CD4-positive, alpha-beta T cell treated with Interleukin-15 for 4 hours (primary cell): Measurements from ENCODE around the gene USHBP1.

Experiments
- DNase-seq: peaks from one replicate; pipeline ENCODE4 v3.0.0-alpha.2; 2020; ENCODE audit warnings: low spot score

Gene USHBP1

DNA sequence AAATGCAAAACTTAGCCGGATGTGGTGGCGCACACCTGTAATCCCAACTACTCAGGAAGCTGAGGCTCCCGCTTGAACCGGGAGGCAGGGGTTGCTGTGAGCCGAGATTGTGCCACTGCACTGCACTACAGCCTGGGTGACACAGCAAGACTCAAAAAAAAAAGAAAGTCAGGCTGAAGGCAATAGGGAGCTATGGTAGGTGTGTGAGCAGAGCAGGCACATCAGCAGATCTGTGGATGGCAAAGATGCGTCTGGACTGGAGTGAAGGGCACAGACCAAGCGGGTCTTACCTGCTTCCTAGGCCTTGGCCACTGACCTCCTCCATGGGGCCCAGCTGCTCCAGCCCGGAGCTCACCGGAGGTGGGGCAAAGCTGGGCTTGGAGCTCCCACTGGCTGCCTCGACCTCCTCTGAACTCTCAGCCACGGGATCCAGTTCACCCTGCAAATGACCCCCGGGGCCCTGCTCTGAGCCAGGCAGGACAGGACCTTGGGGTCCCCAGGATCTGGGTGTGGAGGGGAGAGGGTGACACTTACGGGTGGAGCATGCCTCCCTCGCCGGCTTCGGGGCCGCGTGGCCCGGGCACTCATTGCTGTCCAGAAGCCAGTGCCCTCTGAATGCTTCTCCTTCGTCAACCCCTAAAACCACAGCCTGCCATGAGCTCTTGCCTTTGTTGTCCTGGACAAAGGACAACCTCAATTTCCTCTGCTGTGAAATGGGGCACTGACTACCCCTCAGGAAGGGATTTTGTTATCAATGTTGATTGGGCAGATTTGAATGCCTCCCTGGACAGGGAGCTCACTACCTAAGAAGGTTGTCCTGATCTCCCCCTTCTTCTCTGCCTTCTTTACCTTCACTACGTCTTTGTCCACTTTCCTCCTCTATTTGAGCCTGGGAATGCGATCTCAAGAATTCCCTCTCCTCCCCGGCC, 569 bp downstream of the USHBP1 start:
- no peak for DNase-seq

DNA sequence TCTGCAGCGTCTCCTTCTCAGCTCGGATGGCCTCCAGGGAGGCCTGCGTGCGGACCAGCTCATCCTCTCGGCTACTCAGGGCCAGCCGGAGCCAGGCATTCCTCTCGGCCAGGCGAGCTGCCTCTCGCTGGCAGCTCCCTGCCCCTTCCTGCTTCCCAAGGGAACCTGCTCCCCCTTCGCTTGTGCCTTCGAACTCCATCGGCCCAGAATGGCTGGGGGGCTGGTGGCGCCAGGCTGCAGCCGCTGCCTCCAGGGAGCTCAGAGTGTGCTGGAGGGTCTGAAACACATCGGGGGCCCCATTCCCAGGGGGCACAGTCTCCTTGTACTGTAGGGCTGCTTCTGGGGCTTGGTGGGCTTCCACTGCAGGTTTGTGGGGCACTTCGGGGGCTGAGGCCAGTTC, 2.0 kb downstream of the USHBP1 start:
- DNase-seq = no peak

DNA sequence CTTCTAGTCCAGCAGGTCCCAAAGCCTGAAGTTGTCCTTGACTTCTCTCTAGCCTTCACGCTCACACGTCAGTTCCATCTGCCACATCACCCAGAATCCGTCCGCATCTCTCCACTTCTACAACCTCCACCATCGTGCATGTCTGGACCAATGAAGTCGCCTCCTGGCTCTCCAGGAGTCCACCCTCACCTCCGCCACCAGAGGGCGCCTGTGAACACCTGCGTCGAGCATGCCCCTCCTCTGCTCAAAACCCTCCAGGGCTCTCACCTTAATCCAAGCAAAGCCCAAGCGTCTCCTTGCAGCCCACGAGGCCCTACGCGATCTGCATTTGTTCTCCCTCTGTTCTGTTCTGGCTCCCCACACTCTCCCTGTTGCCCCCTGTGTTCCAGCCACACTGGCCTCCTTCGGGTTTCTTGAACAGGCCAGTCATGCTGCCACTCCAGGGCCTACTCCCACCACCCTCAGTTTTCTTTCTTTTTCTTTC, 3.7 kb downstream of the USHBP1 start:
- DNase-seq = peak; percentile 91

DNA sequence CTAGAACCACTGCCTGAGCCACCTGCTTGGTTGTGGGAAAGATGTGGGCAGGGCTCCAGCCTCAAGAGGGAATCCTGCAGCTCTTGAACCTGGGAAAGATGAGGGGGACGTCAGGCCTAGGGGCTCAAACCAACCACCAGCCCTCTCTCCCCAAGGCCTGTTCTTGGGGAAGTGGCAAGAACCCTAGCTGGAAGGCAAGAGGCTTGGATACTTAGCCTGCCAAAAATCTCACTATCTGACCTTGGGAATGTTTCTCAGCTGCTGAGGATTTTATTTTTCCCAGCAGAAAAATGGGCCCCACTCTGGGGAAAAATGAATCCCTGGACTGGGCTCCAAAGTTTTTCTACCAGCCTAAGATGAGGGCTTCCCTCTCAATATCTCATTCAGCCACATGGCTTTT, 4.6 kb downstream of the USHBP1 start:
- no peak for DNase-seq

DNA sequence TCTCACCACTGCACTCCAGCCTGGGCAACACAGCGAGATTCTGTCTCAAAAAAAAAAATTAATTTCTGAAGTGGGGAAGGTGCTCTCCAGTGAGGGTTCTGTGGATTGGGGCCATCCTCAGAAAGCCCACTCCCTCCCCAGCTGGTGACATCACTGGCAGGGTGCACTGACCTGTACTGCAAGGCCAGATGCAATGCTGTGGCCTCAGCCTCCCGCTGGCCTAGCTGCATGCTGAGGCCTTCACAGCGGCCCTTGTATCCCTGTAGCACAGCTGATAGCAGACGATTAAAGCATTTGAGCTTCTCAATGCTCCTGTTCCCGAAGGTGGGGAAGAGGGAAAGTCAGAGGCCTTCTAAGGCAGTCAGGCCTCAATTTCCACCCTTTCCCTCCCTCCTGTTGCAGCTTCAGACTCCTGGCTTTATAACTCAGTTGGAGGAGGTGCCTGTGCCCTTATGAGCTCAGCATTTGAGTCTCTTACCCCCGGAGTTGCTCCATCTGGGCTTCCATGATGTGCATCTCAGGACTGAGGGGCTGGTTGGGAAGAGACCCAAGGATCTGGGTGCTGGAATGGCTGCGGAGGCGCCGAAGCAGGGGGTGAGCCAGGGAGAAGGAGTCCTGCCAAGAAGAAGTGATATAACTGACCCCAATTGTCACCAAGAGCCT, 5.3 kb downstream of the USHBP1 start:
- DNase-seq = no peak

DNA sequence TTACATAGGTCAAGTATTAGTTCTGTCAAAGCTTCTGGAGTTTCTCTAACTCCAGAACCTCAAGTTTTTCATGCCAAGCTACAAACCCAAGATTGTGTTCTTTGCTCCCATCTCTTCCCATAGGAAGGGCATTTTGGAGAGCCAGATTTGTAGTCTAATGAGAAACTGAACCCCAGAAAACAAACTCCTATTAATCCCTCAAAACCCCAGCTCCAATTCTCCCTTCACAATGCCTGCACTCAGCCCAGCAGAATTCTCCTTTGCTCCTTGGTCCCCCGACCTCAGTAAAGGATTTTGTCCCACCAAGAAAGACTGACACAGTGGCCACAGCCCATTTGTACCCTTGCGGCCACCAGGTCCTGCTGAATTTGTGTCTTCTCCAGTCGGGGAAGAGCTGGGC, 8.4 kb downstream of the USHBP1 start:
- DNase-seq = no peak

DNA sequence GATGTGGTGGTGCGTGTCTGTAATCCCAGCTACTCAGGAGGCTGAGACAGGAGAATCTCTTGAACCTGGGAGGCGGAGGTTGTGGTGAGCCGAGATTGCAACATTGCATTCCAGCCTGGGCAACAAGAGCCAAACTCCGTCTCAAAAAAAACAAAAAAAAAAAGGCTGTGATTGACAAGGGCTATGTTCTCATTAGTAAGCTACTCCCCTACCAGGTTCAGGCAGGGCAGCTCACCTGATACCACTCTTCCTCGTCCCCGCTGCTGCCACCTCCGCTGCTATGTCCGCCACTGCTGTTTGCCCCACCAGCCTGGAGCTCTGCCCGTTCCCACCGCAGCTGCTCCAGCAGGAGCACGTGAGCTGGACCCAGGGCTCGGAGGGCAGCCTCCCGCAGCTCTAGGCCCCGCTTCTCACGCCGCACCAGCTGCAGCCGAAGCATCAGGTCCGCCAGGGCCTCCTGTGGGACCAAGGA, 9.4 kb downstream of the USHBP1 start:
- DNase-seq = no peak

DNA sequence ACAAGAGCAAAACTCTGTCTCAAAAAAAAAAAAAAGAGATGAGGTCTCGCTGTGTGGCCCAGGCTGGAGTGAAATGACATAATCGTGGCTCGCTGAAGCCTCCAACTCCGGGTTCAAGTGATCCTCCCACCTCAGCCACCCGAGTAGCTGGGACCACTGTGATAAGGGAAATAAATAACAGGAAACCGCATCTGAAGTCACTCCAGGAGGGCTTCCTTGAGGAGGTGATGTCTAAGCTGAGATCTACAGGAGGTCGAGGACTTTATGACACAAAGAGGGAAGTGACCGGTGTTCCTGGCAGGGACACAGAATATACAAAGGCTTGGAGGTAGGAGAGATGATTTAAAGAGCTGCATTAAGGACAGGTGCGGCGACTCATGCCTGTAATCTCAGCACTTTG, 9.9 kb downstream of the USHBP1 start:
- DNase-seq = no peak

DNA sequence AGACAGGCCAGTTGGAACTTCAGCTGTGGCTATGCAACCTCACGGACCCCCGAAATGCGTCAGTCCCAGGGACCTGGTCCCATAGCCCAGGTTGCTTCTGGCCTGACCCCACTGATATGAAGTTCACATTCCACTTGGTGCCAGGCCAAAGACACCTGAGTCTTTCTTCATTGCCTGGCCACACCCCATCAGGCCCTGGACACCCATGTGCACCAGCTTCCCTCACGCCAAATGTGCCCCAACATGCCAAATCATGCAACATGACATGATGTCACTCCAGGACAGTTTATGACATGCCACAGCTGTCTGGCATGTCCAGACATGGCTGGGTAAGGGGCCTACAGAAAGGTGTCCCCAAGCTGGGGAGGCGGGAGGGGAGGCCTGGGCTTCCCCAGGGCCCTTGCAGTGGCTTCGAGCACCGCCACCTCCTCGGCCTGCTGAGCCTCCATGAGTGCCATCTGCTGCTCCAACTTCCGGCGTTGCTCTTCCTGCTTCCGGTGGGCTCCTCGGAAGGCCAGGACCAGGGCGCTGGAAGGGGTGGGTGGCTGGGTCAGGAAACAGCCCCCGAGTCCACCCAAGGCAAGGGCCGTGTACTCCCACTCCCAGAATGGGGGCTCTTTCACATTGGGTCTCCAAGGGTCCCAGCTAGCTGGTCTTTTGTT, 14.5 kb downstream of the USHBP1 start:
- DNase-seq = no peak

DNA sequence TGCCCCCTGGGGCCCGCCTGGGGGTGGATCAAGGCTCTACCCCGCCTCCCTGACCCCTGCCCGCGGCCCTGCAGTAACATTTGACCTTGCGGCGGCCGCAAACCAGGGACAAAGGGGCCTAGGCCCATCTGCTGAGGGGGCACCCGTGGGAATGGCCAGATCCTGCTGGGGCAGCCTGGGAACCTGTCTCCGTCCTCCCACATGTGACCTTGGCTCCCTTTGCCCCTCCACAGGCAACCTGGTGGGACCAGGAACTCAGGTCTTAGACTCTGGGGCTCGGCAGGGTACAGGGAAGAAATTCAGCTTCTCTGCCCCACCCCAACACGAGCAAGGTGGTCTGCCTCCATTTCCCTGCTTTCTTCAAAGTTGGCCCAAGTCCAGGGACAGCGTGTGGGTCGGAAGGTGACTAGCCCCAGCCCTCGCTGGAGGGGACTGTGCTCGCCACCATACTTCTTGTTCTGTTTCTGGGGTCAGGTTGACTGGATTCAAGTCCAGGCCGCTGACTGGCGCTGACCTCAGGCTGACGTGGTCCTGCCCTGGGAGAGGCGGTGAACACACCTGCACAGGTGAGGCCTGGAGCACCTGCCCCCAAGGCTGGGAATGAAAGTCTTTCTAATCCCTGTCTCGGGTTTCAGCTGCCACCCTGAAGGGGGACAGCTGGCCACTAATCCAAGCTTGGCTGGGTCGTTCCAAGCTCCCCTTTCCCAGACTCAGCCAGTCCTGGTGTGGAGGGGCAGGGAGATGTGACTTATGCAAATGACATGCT, 16.4 kb downstream of the USHBP1 start:
- no peak for DNase-seq

DNA sequence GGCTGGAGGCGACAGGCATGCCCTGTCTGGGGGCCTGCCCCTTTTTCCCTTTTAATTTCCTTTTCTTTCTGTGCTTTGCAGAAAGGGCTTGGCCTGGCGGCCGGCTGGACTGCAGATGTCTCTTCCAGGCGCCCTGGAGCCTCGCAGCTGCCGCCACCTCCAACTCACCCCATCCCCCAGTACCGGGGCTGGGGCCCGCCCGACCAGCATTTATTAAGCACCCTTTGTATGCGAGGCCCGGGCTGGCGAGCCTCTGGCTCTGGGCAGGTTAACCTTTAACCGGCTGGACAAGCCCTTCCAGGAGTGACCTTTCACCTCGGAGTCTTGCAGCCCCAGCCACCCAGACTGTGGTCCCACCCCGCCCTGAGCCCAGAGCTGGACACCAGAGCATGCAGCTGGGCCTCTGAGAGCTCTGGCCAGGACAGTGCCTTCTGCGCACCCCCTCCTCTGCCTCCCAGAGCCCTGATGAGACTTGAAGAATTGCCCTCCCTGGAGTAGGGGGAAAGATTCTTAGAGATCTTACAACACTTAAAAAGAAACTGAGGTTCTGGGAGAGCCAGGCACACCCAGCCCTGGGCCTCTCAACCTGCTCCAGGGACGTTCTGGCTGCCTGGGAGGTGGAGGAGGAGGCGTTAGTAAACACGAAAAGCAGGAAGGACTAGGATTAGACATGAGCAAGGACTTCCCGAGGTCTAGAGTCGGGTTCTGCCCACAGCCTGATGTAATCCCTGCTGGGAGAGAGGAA, 17.7 kb downstream of the USHBP1 start:
- DNase-seq = no peak

DNA sequence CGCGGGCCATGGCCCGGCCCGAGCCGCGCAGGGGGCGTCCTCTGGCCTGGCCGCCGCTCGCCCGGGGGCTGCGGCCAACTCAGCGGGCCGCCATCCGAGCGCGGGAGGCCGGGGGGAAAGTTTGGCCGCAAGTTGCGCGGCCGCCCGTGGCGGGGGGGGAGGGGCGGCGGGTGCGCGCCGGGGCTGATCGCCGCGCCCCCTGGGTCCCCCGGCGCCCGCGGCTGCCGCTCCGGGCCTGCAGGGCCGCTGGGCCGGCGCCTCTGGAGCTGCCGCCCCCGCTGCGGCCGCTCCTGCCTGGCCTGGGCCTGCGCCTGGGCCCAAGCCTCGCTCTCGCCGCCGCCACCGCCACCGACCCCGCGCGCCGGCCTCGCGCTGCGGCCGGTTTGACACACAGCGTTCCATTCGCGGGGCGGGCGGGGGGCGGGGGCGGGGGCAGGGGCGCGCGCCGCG, 19.0 kb downstream of the USHBP1 start, which contains the start of gene NR2F6:
NR2F6 (minus strand) TSS at position 385 of the 450 bp plus-strand sequence. CDS start 699 bp downstream, outside the sequence.
- no peak for DNase-seq

DNA sequence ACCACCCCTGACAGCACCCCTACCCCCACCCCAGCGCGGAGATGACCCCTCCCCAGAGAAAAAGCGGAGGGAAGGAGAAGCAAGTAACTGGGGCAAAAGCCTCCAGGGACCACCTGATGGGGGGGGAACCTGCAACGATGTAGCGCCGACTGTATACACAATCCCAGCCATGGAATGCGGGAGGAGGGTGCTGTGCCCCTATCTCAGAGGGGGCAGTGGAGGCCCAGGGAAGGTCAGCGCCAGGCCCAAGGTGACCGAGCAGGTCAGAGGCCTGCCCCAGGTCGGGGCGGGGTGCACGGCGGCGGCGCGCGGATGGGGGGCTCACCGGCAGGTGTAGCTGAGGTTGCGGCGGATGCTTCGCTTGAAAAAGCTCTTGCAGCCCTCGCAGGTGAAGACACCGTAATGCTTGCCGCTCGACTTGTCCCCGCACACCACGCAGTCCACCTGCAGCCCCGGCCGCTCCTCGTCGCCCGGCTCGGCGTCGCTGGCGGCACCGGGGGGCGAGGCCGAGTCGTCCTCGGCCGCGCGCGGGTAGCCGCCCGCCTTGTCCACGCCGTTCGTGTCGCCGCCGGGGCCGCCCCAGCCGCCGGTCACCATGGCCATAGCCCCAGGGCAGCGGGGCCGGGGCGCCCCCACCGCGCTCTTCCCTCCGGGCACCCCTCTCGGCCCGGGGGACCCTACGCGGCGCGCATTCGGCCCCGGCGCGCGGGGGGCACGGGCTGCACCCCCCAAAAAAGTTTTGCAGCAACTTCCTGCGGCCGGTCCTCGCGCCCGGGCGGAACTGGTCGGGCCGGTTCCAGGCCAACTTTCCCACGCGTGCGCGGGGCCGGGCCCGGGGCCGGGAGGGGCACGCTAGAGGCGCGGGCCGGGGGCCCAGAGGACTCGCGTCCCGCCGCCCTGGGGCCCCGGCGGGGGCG, 19.7 kb downstream of the USHBP1 start:
- DNase-seq = no peak

DNA sequence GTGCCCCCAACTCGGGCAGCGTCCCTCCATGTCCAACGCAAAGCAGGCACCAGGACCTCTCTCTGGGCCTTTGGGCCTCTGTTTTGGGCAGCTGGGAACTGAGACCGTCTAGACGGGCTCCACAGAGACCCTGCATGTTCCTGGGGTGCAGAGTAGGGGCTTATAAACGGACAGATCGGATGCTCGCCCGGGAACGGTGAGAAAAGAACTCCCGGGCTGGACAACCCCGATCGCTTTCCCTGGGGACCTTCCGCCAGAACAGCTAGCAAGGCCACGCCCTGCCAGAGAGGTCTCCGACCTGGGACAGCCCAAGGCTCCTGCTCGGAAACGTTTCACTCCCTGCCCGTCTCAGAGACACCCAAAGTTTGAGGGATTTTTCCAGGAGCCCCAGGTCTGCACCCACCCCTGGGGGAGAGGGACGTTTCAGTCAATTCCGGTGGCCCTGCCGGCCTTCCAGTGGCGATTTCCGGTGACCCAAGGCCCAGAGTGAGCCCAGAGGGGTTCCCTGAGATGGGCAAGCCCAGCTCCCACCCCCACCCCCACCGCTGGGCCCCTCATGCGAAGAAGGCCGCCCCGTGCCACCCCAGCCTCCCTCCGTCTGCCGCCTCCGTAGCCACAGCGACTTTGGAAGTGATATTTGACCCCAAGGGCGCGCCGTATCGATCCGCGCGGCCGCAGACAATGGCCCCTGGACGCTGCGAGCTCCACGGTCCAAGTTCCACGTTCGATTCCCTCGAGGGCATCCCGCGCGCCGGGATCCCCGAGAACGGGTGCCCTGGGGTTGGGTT, 20.5 kb downstream of the USHBP1 start:
- DNase-seq = no peak

DNA sequence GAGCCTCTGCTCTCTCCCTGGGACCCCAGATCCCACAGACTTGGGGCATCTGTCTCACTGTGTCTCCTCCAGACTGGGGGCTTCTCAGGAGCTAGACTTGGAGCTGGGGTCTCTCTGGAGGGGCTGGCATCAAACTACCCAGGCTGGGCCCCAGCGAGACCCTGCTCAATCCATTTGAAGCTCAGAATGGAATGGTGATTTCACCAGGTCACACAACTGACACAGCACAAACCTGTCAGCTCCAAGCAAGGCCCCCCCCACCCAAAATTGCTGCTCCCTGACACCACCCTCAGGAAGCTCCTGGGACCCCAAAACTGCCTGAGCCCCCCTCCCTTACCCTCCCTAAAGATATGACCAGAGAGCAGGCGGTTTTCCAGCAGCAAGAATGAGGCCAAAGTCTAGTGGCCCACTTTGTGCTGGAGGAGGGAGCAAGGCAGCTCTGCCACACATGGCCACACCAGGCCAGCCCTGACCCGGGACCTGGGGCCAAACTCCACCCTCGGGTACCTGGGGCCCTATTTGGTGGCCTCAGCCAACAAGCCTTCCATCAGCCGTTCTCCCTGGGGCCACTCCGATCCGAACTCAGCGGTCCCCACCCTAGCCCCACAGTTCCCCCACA, 21.2 kb downstream of the USHBP1 start:
- DNase-seq = no peak

DNA sequence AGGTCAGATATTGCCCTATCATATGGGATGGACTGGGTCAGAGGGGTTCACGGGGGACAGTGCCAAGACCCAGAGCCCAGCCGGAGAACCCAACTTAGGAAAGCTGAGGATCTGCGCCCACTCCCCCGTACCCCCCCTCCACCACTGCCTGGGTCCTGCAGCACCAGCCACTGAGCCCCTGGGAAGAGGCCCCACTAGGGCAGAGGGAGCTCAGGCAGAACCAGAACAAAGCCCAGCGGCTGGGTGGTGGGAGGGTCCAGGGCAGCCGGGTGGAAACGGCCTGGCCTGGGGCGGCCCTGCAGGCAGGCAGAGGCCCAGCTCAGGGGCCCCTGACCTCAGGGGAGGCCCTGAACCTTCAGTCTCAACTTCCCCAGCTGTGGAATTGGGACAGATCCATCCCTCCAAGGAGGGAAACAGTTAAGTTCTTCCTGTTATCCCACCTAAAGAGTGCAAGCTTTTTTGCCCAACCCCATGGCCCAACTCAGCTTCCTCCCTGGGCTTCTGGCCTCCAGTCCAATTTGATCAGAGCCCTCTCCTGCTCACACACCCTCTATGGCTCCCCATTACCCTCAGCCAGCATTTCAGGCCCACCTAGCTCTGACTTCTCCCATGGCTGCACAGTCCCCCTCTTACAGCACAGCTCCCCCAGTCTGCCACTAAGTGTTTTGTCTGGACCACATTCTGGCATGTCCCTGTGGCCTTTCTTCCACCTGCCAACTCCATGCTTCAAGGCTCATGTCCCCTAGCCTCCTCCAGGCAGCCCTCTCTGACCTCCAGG, 21.9 kb downstream of the USHBP1 start:
- DNase-seq = no peak

DNA sequence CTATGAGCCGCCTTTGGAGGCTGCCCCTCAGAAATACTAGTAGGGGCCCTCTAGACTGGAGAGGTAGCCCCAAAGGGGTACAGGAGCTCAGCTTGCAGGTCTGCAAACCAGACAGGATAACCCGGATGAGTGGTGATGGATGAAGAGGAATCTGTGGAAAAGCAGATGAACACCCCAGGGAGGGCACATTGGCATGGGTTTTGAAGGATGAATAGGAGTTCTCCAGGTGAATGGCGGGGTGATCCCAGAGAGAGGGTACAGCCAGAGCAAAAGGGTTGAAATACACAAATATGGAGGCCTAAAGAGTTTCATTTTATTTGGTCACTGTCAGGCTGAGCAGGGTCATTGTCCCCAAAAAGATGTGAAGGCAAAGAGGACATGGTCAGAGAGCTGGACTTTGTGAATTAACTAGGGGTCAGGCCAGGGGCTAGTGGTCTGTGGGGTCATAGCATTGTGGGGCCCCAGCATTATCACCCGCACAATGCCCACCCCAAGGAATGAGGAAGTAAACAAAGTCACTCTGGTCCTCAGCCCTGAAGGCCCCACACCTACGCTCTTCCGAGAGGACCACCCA, 23.6 kb downstream of the USHBP1 start:
- no peak for DNase-seq
